Measurements from ENCODE around the gene ADAD2.

GRCh38 chr16:84166796-84167695, 23.9 kb upstream of the ADAD2 start:
- no peak for TF ChIP-seq CTCF (IDR thresholded peaks at IDR 0.05; ENCODE audit: extremely low read depth in 1 of 2, insufficient read depth in 1 of 2, low read depth in 1 of 2, low read length in 2 of 2)
- TF ChIP-seq POLR2AphosphoS5 (IDR thresholded peaks at IDR 0.05; ENCODE audit: insufficient read depth, low read depth, low read length) = no peak
- TF ChIP-seq EZH2 (IDR thresholded peaks at IDR 0.05; ENCODE audit: borderline replicate concordance, low read depth, low read length, severe bottlenecking) = no peak
- TF ChIP-seq POLR2A (IDR thresholded peaks at IDR 0.05; ENCODE audit: low read depth, low read length) = no peak
- TF ChIP-seq FOS (IDR thresholded peaks at IDR 0.05; ENCODE audit: borderline replicate concordance, insufficient read depth, low read length) = no peak
- no peak for TF ChIP-seq JUN (IDR thresholded peaks at IDR 0.05; ENCODE audit: borderline replicate concordance, insufficient read depth, insufficient read length, low read depth)
